Ishikawa (cell line): ENCODE measurements around the gene KCNK16.

Experiments
- EGR1 ChIP-seq: IDR thresholded peaks from 2 replicates; pipeline ENCODE4 v1.6.1; 2012
- TAF1 ChIP-seq: IDR thresholded peaks from 2 replicates; pipeline ENCODE4 v1.6.1; 2012; ENCODE audit warnings: low read depth, mild to moderate bottlenecking

GRCh38 chr6:39294899-39295298 lies 27.6 kb downstream of the KCNK16 start:
- TF ChIP-seq TAF1 = no peak
- TF ChIP-seq EGR1 = no peak
